ENCODE data around the gene SND1. TPM values are rescaled to one million over a fixed set of nuclear protein-coding genes. Genes with fewer than 3 reads are reported as not detected.

Gene SND1
- total RNA-seq, 1 experiment from 2014 or later = 218 TPM

GRCh38 chr7:127893547-127893946 lies 241.6 kb downstream of the SND1 start:
- Mint-ChIP-seq H3K27me3 (ENCODE audit: low read depth) (no peaks in the 10 kb centered on the region), H3K4me1 (peaks cover 8% of the 10 kb centered on the region in 2 experiments), H3K36me3 (ENCODE audit: insufficient read depth in 1 of 3, low read depth in 3 of 3) (peaks cover 16 to 37% (median 22%) of the 10 kb centered on the region in 3 experiments; a peak in 6 of 7 replicates), H3K9me3 (no peaks in the 10 kb centered on the region; a peak in 1 of 5 replicates), H3K27ac (peak overlapping the region in 1 of 3 experiments; percentile 36; a peak in 2 of 7 replicates), H3K4me3 (no peak overlapping the region)
- Histone ChIP-seq H3K23me2 (ENCODE audit: insufficient read length, low read depth, low read length, poor library complexity, severe bottlenecking) (no peaks in the 10 kb centered on the region), H3K9ac (ENCODE audit: extremely low read depth, insufficient read length, low read length) (no peak overlapping the region), H4K91ac (ENCODE audit: insufficient read length, low read depth, low read length) (no peak overlapping the region), H3K79me2 (ENCODE audit: insufficient read depth, low read length) (peaks cover 1% of the 10 kb centered on the region; the same call in 1 of the 2 replicates), H2BK15ac (ENCODE audit: low read depth, low read length) (no peak overlapping the region), H3K23ac (ENCODE audit: insufficient read length, low read depth, low read length) (no peak overlapping the region), H3K56ac (ENCODE audit: insufficient read length, low read depth, low read length) (no peak overlapping the region), H4K8ac (replicated peaks; ENCODE audit: insufficient read length, low read depth, low read length) (no peak overlapping the region), H3K14ac (ENCODE audit: insufficient read depth, low read length) (no peak overlapping the region), H3K4me1 (ENCODE audit: insufficient read depth, low read length) (peaks cover 11% of the 10 kb centered on the region; the same call in 1 of the 2 replicates), H2BK20ac (ENCODE audit: low read depth, low read length, poor library complexity, severe bottlenecking) (no peak overlapping the region), H3K79me1 (ENCODE audit: insufficient read depth, low read depth, low read length, poor library complexity, severe bottlenecking) (no peaks in the 10 kb centered on the region), H3K27ac (ENCODE audit: insufficient read length, low read depth, low read length) (no peak overlapping the region), H3K4me2 (ENCODE audit: insufficient read depth, insufficient read length, low read length) (no peak overlapping the region), H2AFZ (ENCODE audit: low read length) (no peak overlapping the region), H4K5ac (ENCODE audit: insufficient read length, low read depth, low read length) (no peak overlapping the region), H2BK120ac (ENCODE audit: low read depth, low read length, poor library complexity, severe bottlenecking) (no peak overlapping the region), H3T11ph (ENCODE audit: low read length) (no peak overlapping the region), H3K27me3 (ENCODE audit: insufficient read depth, low read length) (no peaks in the 10 kb centered on the region; the same call in 1 of the 2 replicates), H3K9me3 (ENCODE audit: control insufficient read depth, low read depth, low read length) (no peaks in the 10 kb centered on the region), H3K18ac (ENCODE audit: insufficient read length, low read depth, low read length) (no peak overlapping the region), H2AK5ac (ENCODE audit: insufficient read length, low read length) (no peak overlapping the region), H4K20me1 (ENCODE audit: control insufficient read depth, insufficient read depth, insufficient read length) (no peaks in the 10 kb centered on the region), H3K4ac (ENCODE audit: low read depth, low read length) (no peak overlapping the region), H2BK5ac (ENCODE audit: insufficient read length, low read length) (no peak overlapping the region), H2BK12ac (ENCODE audit: insufficient read length, low read depth, low read length) (no peak overlapping the region)
- TF ChIP-seq CTCF (conservative IDR thresholded peaks at IDR 0.05) = no peak
- DNase-seq = no peak
- no CpG with 5 or more reads among the region's 1 CpG for WGBS (ENCODE audit: extremely low coverage, insufficient read length, low lambda C conversion rate)

All from H9 (cell line).